Esophagus squamous epithelium (tissue), 5 donors: Measurements from ENCODE around the gene SLC13A2. TPM values are rescaled to one million over a fixed set of nuclear protein-coding genes. Genes with fewer than 3 reads are reported as not detected.

ENCODE experiments used
- DNase-seq: peaks from one replicate; lab custom pipeline; 2025; lab: John Stamatoyannopoulos, UW
- H3K27ac ChIP-seq, 4 donors: fragments of 200-600 bp; sonication (generic); one replicate each; pipeline ENCODE4 v1.5.1; 2016 to 2019; ENCODE audit warnings: mild to moderate bottlenecking in 1 of 4
- H3K27me3 ChIP-seq, 4 donors: fragments of 200-600 bp; sonication (generic); 1 replicate in 3 of 4; 2 replicates in 1 of 4; pipeline versions ENCODE4 v1.5.1 to v1.6.0; 2017 to 2021; ENCODE audit warnings: antibody characterized with exemption in 1 of 4
- H3K36me3 ChIP-seq, 3 donors: fragments of 200-600 bp; sonication (generic); one replicate each; pipeline ENCODE4 v1.5.1; 2016 to 2019
- H3K4me1 ChIP-seq, 3 donors: fragments of 200-600 bp; sonication (generic); one replicate each; pipeline ENCODE4 v1.5.1; 2017 to 2019
- H3K4me3 ChIP-seq, 4 donors: fragments of 200-600 bp; sonication (generic); 1 replicate in 3 of 4; 2 replicates in 1 of 4; pipeline ENCODE4 v1.5.1; 2016 to 2019; ENCODE audit warnings: mild to moderate bottlenecking in 2 of 4, moderate library complexity in 1 of 4
- H3K9me3 ChIP-seq, 3 donors: fragments of 200-600 bp; sonication (generic); one replicate each; pipeline ENCODE4 v1.5.1; 2016 to 2019
- POLR2A ChIP-seq, 4 donors: fragments of 450-650 bp; IDR thresholded peaks; one replicate each; pipeline ENCODE4 v1.6.1; 2017; ENCODE audit warnings: antibody characterized with exemption in 4 of 4, mild to moderate bottlenecking in 4 of 4, moderate library complexity in 3 of 4
- WGBS, 2 donors: methylation state at CpG; one replicate each; pipeline ENCODE4 v1.1.5; 2018; 5-methylcytosine and 5-hydroxymethylcytosine counted together
- intact Hi-C: fragments of 100-400 bp; cut with DNase I; formaldehyde crosslinking; loops from one replicate; pipeline ENCODE4 v1.15.0; 2022
- total RNA-seq, 4 donors: library from RNA; depleted of rRNA; stranded (reverse); fragments of >200 nt; gene quantifications; one replicate each; pipeline ENCODE4 v1.1.0, GENCODE V29; 2016
- TF ChIP-seq, protein P1 (sequence below), 6 experiments: fragments of 450-650 bp in 4 of 6; fragments of 200-600 bp in 2 of 6; sonication (generic) in 2 of 6; IDR thresholded peaks; one replicate each; pipeline ENCODE4 v1.5.1; 2016 to 2019; ENCODE audit warnings: antibody characterized with exemption in 6 of 6, mild to moderate bottlenecking in 4 of 6, moderate library complexity in 4 of 6
- donor health status: DM: yes; HTN: yes; CAD: no.

Gene SLC13A2
- total RNA-seq, 4 donors from 2014 or later: not detected

DNA sequence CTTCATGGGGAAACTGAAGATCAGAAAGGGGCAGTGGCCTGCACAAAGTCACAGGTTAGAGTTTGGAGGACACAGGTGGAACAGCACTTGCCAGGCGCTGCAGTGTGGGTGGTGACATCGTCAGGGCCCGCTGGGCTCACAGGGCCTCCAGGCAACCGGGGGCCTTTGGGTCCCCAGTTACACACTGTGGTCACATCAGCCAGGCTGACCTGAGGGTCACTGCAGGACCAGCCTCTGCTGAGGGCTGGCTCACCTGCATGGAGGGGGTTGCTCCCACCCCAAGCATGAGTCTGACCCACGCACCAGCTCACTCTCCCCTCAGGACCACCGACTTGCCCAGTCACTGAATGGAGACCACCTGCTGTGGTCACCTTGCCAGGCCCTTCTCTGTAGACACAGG is 49.7 kb downstream of the SLC13A2 start:
- WGBS, 2 donors: 80% methylated on average over 1 of the region's 6 CpGs; no CpG with 5 or more reads in 1 of the 2 donors
- intact Hi-C loops: no loop called here
- TF ChIP-seq POLR2A (IDR thresholded peaks at IDR 0.05): no peak

DNA sequence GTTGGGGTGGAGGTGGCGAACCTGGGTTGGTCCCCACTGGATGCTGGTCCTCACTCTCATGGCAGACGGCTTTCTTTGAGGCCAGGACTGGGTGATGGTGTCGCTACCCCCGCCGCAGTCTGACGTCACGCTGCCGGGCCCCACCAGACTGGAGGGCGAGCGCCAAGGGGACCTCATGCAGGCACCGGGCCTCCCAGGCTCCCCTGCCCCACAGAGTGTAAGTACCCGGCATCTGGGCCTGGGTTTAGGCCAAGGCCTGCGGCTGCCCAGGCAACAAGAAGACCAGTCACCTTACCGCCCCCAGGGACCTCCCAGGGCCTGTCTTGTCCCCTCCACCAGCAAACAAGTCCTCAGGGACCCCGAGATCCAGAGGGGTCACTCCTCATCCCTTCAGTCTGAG is 50.4 kb downstream of the SLC13A2 start:
- H3K4me3 ChIP-seq: no peak overlapping the region
- TF ChIP-seq POLR2A (IDR thresholded peaks at IDR 0.05): no peak
- TF ChIP-seq, protein P1, sequence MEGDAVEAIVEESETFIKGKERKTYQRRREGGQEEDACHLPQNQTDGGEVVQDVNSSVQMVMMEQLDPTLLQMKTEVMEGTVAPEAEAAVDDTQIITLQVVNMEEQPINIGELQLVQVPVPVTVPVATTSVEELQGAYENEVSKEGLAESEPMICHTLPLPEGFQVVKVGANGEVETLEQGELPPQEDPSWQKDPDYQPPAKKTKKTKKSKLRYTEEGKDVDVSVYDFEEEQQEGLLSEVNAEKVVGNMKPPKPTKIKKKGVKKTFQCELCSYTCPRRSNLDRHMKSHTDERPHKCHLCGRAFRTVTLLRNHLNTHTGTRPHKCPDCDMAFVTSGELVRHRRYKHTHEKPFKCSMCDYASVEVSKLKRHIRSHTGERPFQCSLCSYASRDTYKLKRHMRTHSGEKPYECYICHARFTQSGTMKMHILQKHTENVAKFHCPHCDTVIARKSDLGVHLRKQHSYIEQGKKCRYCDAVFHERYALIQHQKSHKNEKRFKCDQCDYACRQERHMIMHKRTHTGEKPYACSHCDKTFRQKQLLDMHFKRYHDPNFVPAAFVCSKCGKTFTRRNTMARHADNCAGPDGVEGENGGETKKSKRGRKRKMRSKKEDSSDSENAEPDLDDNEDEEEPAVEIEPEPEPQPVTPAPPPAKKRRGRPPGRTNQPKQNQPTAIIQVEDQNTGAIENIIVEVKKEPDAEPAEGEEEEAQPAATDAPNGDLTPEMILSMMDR (IDR thresholded peaks at IDR 0.05): no peak
- intact Hi-C loops: no loop called here
- H3K9me3 ChIP-seq: no peaks in the 10 kb centered on the region
- no peaks in the 10 kb centered on the region for H3K27me3 ChIP-seq
- WGBS, 2 donors: 81 to 95% methylated on average over 4 to 5 of the region's 15 CpGs
- H3K27ac ChIP-seq: peak overlapping the region in 2 of 4 donors; percentile 83 to 88
- DNase-seq: no peak
- H3K36me3 ChIP-seq: peaks cover 0 to 9% (median 0%) of the 10 kb centered on the region in 3 donors
- peaks cover 37 to 60% (median 38%) of the 10 kb centered on the region in 3 donors for H3K4me1 ChIP-seq

More for the DNA sequence above, 49.7 kb downstream of the SLC13A2 start:
- Histone ChIP-seq H3K27me3 (no peaks in the 10 kb centered on the region), H3K4me1 (peaks cover 33 to 53% (median 35%) of the 10 kb centered on the region in 3 donors), H3K36me3 (peaks cover 0 to 11% (median 0%) of the 10 kb centered on the region in 3 donors), H3K9me3 (no peaks in the 10 kb centered on the region), H3K27ac (no peak overlapping the region), H3K4me3 (no peak overlapping the region)
- no peak for DNase-seq

DNA sequence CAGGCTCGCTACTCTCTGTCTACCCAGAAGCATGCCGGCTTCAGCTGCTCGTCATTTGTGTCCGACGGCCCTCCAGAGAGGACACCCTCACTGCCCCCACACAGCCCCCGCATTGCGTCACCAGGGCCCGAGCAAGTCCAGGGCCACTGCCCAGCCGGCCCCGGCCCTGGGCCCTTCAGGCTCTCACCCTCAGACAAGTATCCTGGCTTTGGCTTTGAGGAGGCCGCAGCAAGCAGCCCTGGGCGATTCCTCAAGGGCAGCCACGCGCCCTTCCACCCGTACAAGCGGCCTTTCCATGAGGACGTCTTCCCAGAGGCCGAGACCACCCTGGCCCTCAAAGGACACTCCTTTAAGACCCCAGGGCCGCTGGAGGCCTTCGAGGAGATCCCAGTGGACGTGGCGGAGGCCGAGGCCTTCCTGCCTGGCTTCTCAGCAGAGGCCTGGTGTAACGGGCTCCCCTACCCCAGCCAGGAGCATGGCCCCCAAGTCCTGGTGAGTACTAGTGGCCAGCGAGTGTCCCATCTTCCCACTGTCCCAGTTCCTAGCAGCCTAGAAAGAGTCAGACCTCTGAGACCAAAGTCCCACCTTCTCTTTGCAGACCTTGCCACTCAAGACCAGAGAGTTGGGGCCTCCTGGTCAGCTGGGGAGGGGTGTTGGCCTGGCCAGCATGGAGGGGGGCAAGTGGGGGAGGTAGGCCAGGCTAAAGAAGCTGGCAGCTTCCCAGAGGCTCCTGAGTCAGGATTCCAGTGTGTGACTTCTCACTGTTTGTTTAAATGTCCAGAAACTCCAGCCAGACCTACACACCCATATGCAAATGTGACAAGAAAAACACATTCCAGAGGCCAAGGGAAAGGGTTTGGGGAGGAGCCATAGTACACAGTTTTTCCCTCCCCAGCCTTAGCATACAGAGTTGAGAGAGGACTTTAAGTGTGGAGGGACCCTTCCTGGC is 51.3 kb downstream of the SLC13A2 start:
- no peaks in the 10 kb centered on the region for H3K36me3 ChIP-seq
- peak overlapping the region; percentile 58 to 88 (median 86) for H3K27ac ChIP-seq
- DNase-seq: no peak
- 100% methylated on average over 2 of the region's 25 CpGs; no CpG with 5 or more reads in 1 of the 2 donors for WGBS, 2 donors
- peak overlapping the region in 1 of 4 donors; percentile 7 for H3K4me3 ChIP-seq
- no peaks in the 10 kb centered on the region for H3K27me3 ChIP-seq
- intact Hi-C loops: no loop called here
- H3K9me3 ChIP-seq: no peaks in the 10 kb centered on the region
- TF ChIP-seq POLR2A (IDR thresholded peaks at IDR 0.05): no peak
- TF ChIP-seq, protein P1 (IDR thresholded peaks at IDR 0.05): no peak
- H3K4me1 ChIP-seq: peaks cover 38 to 69% (median 41%) of the 10 kb centered on the region in 3 donors

DNA sequence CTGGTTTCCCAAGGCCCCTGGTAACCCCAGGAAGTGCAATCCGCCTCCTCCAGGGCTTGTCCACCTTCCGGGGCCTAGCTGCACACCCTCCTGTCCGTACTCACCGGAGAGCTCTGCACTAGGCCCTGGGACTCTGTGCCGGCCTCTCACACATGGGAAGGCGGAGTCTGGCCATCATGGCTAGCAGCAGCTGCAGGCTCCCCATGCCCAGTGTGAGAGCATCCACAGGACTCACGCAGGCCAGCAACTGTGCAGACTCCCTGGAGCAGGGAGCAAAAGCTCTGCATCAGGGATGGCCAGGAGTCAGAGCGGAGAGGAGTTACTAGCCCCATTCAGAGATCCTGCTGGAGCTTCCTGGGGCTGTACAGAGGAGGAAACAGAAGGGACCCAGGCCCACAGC is 52.9 kb downstream of the SLC13A2 start:
- Histone ChIP-seq H3K4me1 (peaks cover 38 to 70% (median 41%) of the 10 kb centered on the region in 3 donors), H3K9me3 (no peaks in the 10 kb centered on the region), H3K27ac (peak overlapping the region in 3 of 4 donors; percentile 83 to 88 (median 88)), H3K27me3 (peaks cover 0 to 2% (median 0%) of the 10 kb centered on the region in 4 donors), H3K4me3 (no peak overlapping the region), H3K36me3 (peaks cover 0 to 13% (median 0%) of the 10 kb centered on the region in 3 donors)
- DNase-seq: no peak
- intact Hi-C loops: no loop called here
- 100% methylated on average over 1 of the region's 8 CpGs; no CpG with 5 or more reads in 1 of the 2 donors for WGBS, 2 donors
- TF ChIP-seq POLR2A (IDR thresholded peaks at IDR 0.05): no peak

DNA sequence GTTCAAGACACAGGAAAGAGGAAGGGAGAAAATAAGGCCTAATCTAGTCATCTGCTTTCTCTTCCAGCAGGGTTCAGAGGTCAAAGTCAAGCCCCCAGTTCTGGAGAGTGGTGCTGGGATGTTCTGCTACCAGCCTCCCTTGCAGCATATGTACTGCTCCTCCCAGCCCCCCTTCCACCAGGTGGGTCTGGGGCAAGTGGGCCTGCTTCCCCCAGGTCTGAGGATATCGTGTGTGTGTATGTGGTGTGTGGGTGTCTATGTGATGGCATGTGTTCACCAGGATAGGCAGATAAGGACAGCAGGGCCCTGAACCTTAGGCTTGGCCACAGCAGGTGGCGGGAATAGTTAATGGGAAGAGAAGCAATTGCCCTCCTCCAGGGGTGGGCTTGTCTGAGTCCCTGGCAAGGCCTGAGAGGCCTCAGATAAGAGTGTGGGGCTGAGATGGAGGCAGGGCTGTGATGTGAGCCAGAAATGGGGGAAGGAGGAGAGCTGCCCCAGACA is 53.8 kb downstream of the SLC13A2 start:
- H3K27ac ChIP-seq: peak overlapping the region; percentile 63 to 88 (median 86)
- H3K27me3 ChIP-seq: peaks cover 0 to 6% (median 0%) of the 10 kb centered on the region in 4 donors
- peaks cover 0 to 13% (median 0%) of the 10 kb centered on the region in 3 donors for H3K36me3 ChIP-seq
- DNase-seq: no peak
- no peaks in the 10 kb centered on the region for H3K9me3 ChIP-seq
- intact Hi-C loops: no loop called here
- TF ChIP-seq POLR2A (IDR thresholded peaks at IDR 0.05): no peak
- TF ChIP-seq, protein P1 (IDR thresholded peaks at IDR 0.05): no peak
- WGBS, 2 donors: 80% methylated on average over 2 of the region's 2 CpGs; no CpG with 5 or more reads in 1 of the 2 donors
- H3K4me3 ChIP-seq: no peak overlapping the region
- H3K4me1 ChIP-seq: peaks cover 38 to 78% (median 41%) of the 10 kb centered on the region in 3 donors
